Femur (tissue), 1 donor: ENCODE results near the gene ADAM10.

Experiments
- DNase-seq: peaks from one replicate; pipeline ENCODE4 v3.0.0-alpha.2; 2017

ADAM10 gene

DNA sequence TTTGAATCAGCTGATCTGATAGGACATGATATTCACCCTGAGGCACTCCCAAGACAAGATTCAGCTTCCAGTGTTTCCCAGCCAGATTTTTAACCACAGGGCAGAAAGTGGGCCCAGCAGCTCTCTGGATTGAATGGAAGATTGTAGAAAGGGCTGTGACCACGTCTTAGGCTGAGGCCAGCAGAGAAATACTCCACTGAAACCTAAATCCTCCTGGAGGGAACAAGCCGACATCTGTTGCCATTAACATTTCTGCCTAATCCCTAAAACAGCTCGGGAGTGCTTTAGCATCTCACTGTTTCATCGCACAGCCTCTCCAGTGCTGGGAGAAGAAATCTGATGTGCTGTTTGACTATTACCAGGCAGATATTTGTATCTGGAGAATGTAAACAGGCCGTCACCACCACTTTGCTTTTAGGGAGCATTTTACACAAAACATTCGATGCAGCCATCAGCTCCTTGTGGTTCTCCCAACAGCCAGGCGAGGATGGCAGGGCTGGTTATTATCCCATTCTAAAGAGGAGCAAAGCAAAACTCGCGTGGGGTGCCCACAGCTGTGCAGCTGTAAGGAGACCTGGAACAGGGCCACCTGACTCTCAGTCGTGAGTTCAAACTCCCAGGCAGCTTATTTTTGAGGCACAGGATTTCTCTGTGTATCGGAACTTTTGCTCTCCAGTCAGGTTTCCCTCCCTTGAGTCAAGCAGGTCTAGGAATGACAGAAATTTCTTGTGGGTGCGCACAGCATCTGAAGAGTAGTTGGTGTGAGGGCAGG, 200.3 kb downstream of the ADAM10 start:
- peak; percentile 44 for DNase-seq

DNA sequence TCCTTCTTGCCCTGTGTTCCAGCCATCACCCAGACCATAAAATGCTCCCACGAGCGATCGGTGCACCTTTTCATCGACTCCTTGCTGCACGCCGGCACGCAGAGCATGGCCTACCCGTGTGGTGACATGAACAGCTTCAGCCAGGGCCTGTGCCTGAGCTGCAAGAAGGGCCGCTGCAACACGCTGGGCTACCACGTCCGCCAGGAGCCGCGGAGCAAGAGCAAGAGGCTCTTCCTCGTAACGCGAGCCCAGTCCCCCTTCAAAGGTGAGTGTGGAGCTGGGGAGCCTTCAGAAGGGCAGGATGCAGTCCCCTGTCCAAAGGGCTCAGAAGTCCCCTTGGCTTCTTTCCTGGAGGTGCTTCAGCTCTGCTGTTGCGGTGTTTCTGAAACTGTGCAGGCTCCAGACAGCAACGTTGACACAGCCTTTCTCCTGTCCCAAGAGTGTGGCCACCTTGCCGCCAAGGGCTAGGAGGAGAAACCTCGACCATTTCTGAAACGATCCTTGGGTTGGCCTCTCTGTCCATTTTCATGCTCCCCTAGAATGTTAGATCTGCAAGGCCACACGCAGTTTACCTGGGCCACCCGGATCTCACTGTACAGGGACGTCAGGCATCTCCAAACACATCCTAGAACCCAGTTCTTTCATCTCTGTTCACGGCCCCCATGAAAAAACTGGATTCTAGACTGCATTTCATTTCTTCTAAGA, 201.0 kb downstream of the ADAM10 start:
- DNase-seq = no peak

DNA sequence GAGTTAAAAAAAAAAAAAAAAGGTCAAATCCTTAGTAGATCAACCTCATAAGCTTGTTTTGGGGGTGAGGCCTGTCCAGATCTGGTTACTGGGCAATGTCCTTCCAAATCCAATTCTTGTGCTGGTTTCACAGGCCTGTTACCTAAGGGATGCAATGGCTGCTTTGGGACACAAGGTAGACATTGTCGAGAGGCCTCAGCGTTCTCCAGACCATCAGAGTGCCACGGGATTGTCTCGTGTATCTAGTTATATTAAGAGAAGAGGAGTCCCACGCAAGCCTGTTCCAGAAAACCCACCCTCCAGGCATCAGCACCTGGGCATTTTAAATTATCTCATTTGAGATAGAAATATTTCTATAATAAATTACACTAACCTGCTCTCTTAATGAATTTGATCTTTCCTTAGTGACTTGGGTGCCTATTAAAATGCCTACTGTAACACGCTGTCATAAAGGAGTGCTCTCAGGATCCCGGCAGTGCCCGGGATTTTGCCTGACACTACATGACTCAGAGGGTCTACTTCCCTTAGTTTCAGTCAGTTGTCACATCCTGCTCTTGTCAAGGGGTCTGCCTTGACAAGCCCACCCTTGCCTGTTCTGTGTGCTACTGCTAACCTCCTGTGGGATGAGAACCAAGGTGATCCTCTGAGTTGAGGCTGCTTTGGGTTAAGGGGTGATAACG, 201.7 kb downstream of the ADAM10 start:
- DNase-seq = no peak

DNA sequence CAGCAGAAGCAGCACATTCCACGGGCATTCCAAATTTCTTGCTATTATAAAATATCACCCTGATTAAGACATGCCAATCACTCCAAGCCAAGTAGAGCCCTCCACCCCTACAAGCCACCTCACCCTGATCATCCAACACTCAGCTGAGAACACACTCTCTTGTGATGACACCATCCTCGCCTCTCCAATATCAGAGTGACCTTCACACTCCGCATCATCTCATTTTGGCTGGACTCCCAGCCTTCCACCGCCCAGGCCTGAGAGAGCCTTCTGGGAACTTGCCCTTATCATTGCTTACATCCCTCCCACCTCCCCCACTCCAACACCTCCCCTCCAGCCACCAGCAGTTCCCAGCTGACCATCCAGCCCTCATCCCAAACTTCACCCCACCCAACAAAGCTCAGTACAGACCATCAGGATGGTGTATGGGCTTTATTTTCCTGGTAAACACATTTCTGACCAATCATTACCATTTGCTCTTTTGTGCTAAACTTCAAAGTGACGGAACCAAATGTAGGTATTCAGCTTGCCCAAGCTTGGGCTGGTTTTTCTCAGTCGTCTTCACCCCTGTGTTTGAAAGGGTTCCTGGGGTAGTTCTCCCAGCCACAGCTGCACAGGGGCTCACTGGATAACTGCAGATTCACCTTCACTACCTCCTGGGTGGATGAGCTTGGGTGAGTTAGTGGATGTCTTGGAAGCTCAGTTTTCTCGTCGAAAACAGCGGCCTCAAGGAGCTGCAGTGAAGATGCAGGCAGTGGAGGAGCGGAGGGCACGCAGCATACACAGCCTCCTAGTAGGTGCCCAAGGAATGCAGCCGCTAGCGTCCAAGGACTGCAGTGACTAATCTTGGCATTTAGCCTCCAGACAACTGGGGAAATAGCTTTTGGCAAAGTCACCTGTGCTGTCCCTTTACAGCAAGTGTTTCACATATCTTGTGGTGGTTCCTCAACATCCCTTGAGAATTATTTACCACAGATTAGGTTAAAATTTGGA, 202.6 kb downstream of the ADAM10 start:
- DNase-seq = no peak

DNA sequence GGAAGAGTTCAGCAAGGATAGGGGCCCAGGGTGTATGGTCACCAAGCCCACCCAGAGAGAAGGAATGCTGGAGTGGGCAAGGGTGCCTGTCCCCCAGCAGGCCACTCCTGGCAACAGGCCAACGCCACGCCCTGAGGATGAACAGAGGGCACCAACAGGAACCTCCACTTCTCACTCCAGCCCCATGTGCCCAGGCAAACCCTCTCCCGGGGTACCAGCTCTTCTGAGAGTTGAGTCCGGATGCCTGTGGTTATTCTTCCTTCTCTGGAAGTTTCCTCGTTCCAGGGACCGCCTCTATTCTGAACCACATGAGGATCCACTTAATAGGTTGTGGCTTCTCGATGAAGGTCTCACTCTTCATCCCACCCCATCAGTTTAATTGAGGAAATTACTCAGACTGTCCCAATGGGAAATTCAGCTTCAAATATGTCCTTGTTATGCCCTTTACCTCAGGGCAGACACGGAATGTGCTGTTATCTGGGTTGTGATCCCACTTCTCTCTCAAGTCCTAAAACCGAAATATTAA, 203.4 kb downstream of the ADAM10 start:
- DNase-seq = no peak

DNA sequence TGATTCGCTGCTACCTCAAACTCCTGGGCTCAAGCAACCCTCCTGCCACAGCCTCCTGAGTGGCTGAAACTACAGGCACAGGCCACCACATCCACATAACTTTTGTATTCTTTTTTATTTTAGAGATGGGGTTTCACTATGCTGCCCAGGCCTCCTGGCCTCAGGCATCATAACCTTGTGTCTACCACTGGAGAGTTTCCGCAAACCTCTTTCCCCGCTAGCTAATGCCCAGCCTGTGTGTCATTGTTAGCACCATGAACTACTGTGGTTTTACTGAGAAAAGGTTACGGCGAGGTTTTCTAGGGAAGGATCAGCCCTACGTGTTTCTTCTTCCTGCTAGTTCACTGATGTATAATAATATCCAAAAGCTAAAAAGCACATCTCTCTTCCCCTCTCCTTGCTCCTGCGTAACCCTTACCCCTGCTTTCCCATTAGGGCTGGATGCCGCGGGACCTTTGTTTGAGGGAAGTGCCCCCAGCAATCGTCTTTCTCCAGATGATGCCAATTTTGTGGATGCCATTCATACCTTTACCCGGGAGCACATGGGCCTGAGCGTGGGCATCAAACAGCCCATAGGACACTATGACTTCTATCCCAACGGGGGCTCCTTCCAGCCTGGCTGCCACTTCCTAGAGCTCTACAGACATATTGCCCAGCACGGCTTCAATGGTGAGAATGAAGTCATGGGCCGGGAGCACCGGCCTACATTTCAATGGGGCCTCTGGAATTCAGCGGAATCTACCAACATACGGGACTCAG, 204.0 kb downstream of the ADAM10 start:
- DNase-seq = no peak

DNA sequence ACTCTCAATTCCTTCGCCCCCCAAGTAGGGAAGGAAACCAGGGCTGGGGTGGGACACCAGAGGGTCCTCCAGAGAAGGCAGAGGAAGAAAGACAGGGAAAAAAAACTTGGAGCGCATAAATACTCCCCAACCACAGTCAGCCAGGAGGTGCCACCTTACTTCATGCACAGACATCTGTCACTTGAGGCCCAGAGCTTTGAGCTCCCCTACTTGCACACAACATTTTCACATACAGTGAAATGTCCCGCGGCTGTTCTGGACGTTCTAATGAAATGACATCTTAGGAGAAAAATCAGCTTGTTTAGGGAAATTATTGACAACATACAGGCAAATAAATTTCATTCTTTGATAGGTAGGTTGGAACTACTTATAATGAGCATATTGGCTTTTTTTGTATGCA, 204.8 kb downstream of the ADAM10 start:
- no peak for DNase-seq

DNA sequence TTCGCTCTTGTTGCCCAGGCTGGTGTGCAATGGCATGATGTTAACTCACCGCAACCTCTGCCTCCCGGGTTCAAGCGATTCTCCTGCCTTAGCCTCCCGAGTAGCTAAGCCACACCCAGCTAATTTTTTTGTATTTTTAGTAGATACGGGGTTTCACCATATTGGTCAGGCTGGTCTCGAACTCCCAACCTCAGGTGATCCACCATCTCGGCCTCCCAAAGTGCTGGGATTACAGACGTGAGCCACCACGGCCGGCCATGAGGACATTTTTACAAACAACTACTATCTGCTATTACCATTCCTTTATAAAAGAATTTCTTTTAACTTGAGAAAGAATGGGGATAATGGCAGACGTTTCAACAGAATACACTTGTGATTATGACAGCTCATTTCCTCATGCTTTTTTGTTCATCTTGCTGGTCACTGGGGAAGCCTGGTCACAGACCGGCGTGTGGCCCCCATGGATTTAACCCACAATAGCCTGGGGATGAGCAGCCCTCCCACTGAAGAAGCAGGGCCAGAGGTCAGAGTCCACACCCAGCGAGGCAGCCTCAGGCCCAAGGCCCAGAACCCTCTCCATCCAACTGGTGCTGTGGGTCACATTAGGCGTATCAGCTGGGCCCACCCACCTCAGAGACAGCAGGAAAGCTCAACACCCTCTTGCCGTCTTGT, 205.7 kb downstream of the ADAM10 start:
- no peak for DNase-seq

DNA sequence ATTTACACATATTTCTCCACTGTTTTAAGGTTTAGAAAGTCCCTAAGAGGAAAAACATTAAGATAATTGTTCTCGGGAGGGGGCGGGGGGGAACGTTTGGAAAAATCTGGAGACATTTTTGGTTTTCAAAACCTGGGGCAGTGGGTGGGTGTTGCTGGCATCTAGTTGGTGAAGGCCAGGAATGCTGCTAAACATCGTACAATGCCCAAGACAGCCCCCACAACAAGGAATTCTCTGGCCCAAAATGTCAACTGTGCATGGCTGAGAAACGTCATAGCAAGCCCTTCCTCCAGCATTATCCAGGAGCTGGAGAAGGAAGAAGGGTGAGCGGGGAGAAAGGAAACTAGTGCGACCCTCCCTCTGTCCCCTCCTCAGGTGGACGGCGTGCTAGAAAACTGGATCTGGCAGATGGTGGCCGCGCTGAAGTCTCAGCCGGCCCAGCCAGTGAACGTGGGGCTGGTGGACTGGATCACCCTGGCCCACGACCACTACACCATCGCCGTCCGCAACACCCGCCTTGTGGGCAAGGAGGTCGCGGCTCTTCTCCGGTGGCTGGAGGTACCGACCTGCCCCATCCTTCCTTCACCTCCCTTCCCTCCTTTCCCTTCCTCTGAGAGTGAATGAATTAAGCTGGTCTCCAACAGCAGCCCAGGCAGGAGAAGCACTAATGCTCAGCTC, 208.0 kb downstream of the ADAM10 start:
- no peak for DNase-seq

DNA sequence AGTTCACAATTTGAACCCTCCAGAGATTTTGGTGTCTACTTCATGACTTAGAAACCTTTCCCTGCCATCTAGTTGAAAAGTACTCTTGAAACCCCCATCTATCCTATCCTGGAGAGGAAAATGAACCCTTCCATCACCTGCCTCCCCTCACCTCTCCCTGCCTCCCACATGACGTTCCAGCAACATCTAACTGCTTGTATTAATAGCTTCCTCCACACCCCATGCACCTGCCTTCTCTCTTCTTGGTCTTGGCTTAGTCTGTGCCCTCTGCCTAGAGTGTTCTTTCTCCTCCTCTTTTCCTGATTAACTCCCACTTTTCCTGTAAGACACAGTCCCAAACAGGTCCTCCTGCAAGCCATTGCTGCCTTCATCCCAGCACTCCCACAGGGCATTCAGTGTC, 210.0 kb downstream of the ADAM10 start:
- no peak for DNase-seq

DNA sequence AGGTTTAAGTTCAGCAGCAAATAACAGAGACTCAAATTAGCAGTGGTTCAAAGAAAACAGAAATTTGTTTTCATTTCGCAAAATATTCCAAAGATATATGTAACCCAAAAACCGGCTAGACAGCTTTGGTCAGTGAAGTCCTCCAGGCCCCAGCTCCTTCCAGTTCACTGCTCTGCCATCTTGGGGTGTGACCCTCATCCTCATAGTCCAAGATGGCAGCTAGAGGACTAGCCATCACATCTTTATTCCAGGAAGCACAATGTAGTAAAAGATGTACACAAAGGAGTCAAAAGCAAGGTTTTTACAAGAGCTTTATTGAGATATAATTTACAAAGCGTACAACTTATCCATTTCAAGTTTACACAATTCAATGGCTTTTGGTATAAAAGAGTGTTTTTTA, 210.6 kb downstream of the ADAM10 start:
- DNase-seq = no peak
